NCI-H774 (cell line): Measurements from ENCODE around the gene GALNT9.

ENCODE experiments used
- DNase-seq: peaks from one replicate; lab custom pipeline; 2025; lab: John Stamatoyannopoulos, UW

The GALNT9 gene

DNA sequence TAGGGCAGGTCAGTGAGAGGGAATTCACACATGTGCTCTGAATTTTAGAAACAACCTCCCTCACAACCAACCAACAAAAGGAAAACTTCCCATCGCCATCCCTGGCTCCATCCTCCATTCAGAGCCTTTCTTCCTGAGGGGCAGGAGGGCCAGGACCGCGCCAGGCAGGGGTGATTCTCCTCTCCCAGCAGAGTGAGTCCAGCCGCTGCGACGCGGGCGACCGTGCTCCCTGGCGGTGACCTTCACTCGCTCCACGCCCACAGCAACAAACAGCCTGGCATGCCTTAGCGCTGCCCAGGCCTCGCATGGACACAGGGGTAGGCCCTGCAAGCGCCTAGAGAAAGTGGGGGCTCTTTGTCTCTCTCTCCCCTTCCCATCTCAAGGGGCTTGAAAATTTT lies 3.7 kb downstream of the GALNT9 start:
- no peak for DNase-seq

DNA sequence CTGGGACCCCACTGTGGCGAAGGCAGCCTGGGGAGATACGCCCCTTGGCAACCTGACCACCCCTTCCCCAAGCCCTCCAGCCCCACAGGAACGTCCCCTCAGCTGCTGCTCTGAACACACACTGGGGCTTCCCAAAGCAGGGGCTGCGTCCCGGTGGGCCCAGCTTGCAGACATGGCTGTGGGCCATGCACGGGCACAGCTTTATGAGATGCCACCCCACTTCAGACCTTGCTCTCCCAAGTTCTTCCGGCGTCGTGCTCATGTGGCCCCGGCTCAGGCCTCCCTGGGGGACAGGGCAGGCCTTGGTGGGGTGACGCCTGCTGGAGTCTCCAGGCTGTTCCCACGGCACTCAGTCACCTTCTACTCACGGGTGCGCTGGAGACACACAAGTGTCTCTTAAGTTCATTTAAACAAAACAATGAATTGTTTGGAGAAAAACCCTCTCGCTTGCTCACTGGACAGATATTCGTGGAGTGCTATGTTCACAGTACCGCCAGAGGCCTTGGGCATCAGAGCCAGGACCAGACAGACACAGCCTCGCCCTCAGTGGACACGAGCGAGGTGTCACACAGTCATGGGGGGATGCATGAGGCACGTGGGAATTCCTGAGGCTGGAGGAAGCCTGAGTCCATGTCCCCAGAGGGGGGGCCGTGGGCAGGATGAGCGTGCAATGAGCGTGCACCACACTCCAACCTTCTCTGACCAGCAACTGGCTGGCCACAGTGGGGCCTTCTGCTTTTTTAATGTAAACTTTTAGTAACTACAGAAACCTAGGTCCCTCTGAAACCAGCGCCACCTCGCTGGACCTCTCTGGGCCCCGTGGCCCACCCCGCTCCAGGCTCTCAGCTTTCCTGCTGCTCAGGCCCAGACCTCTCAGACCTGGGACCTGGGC lies 4.3 kb downstream of the GALNT9 start:
- DNase-seq: no peak

DNA sequence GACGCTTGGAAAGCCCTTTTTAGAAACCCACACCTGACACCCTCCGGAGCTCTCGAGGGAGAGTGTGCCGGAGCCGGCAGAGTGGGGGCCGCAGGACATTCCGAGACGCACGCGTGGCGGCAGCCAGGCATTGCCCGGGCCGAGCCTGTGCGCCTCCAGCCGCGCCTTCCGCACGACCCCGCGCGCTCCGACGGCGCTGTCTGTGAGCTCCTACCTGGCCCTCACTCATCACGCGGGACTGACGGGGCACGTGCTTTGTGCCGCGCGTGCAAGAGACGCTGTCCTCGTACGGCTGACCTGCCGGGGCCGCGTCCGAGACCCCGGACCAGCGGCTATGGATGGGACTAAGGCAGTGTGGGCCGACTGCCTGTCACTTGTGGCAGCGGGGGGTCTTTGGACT lies 5.2 kb downstream of the GALNT9 start:
- no peak for DNase-seq

DNA sequence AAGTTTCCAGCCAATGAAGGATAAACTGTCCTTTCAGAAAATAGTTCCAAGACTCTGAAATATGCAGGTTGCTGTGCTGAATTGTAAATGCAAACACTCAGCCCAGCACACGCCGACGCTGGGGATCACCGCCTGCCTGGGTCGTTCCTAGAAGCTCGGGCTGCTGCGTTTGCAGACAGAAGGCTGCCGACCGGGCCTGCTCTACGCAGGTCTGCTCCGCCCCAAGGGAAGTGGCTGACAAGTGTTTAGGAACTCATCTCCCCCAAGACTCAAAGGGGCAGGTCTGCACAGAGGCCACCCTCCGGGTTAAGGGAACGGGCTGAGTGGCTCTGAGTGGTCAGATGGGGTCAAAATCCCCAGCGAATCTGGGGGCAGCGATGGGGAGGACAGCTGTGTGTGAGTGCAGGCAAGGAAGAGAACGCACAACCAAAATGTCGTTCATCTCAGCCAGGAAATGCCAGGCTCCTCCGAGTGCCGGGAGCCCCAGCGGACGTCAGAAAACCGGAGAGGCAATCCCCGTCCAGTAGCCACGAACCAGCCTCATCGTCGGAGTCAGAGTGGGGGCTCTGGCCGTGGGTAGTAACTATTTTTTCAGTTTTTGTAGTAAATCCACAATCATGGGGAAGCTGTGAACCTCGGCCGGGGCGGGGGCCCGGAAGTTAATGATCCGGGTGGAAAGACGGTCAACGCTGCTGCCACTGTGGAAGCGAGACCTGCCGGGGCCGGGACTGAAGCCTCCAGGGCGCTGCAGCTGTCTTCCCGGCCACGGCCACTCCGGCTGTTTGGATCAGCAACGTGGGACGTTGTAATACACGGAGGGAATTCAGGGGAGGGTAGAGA lies 6.0 kb downstream of the GALNT9 start:
- DNase-seq: no peak

DNA sequence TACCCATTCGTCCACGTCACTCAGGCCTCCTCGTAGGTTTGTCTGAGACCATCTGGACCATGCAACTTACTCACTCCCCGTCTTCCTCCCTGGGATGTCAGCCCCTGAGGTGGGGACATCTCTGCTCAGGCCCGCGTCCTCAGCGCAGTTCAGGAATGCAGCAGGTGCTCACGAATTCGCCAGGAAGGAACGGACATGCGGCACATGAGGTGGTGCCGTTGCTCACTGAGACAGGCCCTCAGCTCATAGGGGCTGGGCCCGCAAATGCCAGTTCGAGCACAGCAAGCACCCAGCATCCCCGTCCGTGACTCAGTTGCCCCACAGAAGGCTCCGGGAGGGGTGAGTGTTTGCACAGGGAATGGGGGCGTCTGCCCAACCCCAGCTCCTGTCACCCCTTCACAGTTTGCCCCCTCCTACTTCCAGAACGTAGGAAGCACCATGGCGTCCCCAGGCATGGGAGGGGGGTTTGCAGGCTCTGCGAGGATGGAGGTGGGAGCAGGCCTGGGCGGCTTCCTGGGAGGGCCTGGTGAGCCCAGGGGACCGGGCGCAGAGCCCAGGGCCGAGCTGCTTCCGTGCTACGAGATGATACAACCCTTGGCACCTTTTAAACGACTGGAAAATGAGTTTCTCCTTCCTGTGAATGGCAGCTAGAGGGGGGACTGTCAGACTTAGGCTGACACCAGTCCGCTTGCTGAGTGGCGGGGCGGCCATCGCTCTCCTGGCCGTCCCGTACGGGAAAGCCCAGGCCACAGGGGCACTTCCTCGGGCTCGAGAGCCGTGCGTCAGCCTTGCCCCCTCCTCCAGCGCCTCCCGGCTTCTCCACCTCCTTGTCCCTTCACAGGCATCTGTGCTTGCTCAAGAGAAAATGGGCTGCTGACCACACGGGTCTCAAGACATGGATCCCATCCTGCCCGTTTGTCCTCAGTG lies 6.9 kb downstream of the GALNT9 start:
- DNase-seq: no peak

DNA sequence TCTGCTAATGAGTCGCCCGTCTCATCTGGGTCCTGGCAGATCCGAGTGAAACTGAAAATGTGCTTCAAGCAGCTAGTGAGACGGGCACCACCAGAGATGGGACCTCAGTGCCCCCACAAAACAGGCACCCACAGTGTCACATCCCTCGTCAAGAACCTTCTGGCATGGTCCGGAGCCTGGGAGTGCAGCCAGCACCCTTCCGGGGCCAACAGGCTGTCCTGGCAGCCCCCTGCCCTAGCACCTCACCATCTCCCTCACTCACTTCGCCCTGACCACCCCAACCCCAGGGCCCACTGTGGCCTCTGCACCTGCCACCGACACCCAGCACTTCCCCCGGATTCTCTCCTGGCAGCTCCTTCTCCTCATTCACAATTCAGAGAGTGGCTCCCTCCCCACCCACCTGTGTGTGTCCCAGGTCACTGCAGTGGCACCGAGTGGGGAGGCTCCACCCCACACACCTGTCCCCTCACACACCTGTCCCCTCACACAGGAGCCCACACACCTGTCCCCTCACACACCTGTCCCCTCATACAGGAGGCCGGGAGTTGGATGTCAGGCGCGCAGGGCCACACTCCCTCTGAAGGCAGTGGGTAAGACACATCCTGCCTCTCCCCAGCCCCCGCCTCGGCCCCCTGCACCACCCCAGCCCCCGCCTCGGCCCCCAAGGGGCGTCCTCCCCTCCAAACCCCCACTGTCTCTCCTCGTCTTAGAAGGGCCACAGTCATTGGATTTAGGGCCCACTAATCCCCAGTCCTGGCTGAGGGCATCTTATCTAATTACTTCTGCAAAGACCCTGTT lies 7.9 kb downstream of the GALNT9 start:
- no peak for DNase-seq

DNA sequence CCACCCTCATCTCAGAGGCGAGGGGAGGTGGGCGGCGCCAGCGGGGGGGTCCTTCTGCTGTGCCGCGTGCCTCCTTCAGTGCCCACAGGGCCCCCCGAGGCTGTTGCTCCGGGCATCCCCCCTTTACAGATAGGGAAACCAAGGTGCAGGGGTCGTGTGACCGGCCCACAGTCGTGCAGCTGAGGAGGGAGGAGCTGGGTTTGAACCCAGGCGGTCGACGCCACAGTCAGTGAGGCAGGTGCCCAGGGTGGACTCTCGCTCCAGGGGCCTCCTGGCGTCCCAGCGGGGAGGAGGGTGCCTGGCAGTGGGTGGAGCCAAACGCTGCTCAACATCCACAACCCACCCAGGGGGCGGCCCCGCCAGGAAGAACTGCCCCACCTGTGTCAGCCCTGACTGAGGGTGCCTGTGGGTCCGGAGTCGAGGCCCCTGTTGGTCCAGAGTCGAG lies 8.6 kb downstream of the GALNT9 start:
- DNase-seq: no peak

DNA sequence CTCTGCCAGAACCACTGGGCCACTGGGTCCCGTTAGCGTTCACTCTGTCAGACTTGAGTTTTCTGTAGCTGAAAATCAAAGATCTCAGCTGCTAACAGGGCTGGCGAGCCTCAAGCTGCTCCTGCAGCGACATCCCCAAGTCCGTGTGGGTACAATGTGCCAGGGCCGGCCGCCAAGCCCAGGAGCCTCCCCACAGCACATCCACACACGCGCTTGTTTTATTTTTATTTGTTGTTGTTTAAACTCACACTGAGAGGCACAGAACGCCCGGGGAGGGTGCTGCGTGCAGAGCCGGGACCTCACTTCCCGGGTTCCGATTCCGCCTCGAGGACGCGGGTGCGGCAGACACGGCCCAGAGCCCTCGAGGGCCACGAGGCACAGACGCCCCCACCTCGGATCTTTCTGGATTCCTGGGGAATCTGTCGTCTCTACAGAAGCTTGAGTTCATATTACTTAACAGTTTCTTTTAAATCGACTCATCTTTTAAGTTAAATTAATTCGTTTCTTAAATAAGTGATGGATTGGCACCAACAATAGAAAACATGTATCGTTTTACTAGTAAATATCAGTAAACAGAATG lies 9.3 kb downstream of the GALNT9 start:
- no peak for DNase-seq

DNA sequence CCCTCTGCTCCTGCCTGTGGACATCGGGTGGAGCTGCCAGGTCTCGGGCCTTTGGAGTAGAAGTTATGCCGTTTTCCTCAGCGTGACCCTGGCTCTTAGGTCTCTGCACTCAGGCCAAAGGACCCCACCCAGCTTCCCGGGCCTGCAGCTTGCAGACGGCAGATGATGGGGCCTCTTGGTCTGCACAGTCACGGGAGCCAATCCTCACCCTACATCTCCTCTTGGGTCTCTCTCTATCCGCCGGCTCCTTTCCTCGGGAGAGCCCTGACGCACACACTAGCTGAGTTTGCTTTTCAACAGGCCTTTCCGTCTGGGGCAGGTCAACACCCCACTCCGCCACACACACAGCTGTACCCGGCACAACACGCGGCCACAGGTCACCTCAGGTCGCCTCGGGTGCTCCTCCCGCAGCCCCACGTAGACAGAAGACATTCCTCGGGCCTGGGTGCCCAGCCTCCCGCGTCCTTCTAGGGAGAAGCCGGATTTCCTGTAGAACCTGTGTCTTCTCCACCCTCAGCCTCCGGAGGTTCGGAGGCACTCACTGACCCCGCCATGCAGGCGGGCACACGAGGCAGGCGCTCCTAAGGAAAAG lies 9.9 kb downstream of the GALNT9 start:
- DNase-seq: no peak

DNA sequence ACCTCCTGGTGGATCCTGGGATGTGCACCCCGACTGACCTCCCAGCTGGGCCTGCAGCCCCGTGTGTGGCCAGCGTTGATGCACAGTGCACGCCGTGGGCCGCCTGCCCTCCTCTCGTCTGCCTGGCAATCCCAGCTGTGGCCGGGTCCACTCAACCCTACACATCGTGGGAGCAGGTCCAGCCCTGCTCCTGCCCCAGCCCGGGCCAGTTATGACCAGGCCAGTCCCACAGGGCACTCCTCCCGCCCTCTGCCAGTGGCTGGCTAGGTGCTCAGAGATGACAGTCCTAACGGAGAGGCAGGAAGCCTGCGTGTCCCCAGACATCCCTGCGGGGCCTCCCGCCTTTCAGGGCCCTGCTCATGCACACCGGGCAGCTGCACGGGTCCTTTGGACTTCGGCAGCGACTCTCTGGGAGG lies 10.8 kb downstream of the GALNT9 start:
- no peak for DNase-seq

DNA sequence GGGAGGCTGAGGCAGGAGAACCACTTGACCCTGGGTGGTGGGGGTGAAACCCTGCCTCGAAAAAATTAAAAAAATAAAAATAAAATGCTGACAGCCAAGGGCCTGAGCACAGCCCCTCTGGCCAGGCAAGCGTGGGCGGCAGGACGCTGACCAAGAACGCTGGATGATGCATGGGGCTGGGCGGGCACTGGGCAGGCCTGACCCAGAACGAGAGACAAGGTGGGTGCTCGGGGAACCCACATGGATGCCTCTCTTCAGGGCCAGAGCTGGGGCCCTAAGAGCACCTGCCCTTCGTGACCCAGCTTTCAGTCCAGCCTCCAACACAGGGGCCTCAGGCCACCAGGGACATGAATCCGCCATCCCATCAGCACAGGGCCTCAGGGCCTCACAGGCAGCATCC lies 11.3 kb downstream of the GALNT9 start:
- DNase-seq: no peak

DNA sequence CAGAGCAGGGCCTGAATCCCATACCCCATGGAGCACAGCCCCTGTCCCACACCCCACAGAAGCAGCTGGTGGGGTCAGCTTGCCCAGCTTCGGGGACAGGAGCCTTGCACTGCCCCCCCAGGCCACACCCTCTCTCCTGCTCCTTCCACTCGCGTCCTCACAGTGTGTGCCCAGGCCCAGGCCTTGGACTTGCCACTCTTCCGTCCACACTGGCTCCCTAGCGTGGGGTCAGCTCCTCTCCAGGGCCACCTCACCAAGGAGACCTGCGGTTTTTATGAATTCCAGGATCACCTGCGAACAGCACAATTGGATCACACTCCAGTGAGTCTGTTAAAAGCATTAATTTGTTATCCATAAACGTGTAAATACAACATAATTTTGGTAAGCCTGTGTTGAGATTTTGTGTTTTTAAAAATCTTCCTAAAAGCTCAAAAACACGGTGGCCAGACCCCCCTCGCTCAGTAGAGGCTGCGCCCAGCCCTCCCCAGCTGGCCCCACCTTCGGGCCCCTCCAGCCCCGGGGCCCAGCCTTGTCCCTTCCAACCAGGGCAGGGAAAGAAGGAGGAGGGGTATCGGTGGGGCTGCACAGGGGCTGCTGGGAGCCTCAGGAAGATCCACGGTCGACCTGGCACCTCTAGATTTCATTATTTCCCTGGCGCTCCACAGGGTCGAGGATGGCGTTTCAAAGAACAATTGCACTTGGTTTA lies 12.0 kb downstream of the GALNT9 start:
- DNase-seq: no peak

DNA sequence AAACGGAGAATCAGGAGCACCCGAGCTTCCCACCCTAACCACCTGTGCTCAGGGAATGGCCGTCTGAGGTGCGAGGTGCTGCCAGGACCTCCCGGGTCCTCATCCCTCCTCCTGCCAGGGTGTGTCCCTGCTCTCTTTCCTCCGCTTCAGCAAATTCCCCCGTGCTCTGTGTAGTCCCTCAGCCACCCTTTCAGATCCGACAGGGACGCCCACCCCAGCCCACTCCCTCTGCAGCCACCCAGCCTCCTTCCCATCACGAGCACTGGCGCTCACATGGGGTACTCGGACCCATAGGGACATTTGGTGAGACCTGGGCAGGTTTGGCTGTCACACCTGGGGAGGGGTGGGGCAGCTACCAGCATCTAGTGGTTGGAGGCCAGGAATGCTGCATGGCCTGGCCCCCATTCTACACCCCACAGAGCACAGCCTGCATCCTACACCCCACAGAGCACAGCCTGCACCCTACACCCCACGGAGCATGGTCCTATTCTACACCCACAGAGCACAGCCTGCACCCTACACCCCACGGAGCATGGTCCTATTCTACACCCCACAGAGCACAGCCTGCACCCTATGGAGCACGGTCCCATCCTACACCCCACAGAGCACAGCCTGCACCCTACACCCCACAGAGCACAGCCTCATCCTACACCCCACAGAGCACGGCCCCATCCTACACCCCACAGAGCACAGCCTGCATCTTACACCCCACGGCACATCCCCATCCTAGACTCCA lies 12.7 kb downstream of the GALNT9 start:
- no peak for DNase-seq

DNA sequence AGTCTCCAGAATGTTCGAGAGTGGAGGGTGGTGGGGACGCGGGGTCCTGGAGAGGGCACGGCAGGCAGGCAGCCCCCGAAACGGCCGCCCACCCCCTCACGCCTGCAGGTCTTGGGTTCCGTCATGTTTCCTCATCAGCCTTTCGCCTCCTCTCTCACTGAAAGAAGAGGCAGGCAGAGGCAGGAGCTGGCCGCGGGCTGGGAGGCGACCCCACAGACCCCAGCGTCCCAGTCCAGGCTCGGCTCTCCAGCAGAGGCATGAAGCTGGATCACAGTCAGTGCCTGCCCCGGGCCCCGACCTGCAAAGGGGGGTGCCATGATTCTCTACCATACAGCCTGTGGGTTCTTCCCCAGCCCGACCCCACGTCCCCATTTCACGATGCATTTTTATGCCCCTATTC lies 13.4 kb downstream of the GALNT9 start:
- no peak for DNase-seq

DNA sequence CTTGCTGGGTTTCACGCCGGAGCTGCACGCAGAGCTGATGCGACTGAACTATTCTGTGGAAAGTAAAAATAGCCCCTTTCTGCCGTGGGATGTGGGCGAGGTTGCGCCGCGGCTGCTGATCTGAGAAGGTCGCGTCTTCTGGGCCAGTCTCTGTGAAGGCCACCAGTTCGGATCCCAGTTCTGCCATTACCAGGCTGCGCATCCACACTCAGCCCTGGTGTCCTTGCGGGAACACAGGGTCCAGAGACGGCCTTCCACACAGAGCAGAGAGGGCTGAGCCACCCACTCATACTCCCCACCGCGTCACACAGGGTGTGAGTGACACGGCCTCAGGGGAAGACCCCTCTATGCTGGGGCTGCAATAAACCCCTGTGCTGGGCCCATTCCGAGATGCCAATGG lies 13.9 kb downstream of the GALNT9 start:
- no peak for DNase-seq

DNA sequence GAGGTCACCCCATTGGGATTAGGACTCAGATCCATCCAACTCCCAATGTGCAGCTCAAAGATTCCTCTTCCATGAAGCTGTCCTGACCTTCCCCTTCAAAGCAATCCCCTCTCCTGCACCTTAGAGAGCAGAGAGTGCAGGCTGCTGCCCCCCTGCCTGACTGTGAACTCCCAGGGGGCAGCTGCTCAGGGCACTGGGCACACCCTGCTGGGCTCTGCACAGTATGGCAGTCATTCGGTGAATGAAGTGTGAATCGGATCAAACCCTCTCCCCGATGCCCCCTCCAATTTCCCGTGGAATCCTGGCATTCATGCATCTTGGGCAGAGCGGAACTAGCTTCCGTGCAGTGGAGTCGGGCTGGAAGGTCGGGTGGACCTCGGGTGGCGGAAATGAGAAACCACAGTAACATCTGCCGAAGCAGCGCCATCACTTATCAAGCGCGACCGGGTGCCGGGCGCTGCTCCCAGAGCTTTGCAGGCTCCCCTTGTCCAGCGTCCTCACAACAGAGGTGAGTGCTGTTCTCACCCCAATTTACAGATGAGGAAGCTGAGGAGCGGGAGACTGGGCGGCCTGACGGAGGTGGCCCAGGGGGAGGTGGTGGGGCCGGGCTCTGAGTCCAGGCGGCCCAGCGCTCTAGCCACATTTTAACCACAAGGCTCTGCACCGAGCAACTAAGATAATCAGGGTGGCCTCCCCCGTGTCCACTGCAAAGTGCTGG lies 14.7 kb downstream of the GALNT9 start:
- no peak for DNase-seq

DNA sequence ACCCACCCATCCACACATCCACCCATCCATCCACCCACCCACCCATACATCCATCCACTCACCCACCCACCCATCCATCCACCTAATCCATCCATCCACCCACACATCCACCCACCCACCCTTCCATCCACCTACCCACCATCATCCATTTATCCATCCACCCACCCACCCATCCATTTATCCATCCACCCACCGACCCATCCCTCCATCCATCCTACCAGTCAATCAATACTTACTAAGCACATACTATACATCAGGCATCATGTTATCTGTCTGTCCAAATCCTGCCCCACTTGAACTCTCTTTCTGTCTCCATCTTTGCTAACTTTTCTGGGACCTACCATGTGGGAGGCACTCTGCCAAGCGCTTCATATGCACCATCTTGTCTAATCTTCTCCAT lies 15.4 kb downstream of the GALNT9 start:
- DNase-seq: no peak

DNA sequence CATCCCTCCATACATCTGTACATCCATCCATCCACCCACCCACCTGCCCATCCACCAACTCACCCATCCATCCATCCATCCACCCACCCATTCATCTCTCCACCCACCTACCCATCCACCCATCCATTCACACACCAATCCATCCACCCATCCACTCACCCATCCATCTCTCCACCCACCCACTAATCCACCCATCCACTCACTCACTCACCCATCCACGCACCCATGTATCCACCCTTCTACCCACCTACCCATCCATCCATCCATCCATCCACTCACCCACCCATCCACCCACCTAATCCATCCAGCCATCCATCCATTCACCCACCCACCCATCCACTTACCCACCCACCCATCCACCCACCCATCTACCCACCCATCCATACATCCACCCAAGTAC lies 16.2 kb downstream of the GALNT9 start:
- no peak for DNase-seq
